GM12873 (cell line): Measurements from ENCODE around the gene NXT2.

ENCODE experiments used
- TF ChIP-seq, protein P1 (sequence below): IDR thresholded peaks from 2 replicates; pipeline ENCODE4 v1.5.1; 2012; ENCODE audit warnings: low read depth, mild to moderate bottlenecking, moderate library complexity, low read length, control low read depth; ENCODE audit not compliant: insufficient read depth; ENCODE audit errors: missing control alignments

Gene NXT2

DNA sequence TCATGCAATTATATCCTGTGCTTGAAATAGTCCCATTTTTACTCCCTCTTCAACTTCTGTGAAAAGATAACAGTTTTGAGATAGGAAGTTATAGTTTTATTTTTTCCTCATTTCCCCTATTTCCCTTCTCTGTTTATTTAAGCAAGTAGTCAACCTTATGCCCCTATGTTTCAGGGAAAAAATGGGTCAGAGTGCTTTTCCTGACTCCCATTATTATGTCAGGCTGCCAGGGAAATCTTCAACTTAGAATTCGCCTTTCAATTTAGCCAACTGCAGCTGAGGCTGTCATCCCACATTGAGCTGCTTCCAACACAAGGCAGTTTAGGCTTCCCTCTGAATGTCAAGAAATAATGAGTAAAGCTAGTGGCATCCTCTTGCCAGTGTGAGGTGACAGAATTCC is 42.3 kb downstream of the NXT2 start:
- TF ChIP-seq, protein P1, sequence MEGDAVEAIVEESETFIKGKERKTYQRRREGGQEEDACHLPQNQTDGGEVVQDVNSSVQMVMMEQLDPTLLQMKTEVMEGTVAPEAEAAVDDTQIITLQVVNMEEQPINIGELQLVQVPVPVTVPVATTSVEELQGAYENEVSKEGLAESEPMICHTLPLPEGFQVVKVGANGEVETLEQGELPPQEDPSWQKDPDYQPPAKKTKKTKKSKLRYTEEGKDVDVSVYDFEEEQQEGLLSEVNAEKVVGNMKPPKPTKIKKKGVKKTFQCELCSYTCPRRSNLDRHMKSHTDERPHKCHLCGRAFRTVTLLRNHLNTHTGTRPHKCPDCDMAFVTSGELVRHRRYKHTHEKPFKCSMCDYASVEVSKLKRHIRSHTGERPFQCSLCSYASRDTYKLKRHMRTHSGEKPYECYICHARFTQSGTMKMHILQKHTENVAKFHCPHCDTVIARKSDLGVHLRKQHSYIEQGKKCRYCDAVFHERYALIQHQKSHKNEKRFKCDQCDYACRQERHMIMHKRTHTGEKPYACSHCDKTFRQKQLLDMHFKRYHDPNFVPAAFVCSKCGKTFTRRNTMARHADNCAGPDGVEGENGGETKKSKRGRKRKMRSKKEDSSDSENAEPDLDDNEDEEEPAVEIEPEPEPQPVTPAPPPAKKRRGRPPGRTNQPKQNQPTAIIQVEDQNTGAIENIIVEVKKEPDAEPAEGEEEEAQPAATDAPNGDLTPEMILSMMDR, result no peak

GRCh38 chrX:109585488-109585887 is 48.8 kb downstream of the NXT2 start:
- TF ChIP-seq, protein P1, result no peak

DNA sequence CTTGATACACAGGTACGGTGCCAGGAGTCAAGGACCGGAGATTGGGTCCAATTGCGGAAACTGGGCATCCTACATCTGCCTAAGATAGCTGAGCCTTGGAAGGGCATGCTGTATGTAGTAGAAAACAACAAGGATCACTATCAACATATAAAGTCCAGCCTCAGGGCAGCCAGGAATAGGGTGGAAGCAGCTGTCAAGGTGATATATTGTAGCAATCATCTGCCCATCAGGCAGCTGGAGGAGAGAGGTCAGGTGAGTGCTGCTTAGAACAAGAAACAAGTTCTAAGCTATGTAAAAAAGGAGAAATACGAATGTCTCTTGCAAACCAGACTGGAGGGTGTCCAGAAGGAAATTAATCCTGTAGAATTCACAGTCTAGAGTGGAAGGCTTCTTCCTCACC is 53.5 kb downstream of the NXT2 start:
- TF ChIP-seq, protein P1, result no peak
